Upper lobe of right lung (tissue), 1 donor: ENCODE results near the gene DMWD. TPM values are rescaled to one million over a fixed set of nuclear protein-coding genes. Genes with fewer than 3 reads are reported as not detected.

Experiments
- ATAC-seq: fragments of 200-7000 bp; cut with Tn5 transposase; one replicate; pipeline ENCODE4 v1.9.1; 2020; ENCODE audit warnings: mild to moderate bottlenecking, moderate library complexity
- DNase-seq: peaks from one replicate; pipeline ENCODE4 v3.0.0-alpha.2; 2020
- H3K27ac ChIP-seq: fragments of 200-600 bp; one replicate; pipeline ENCODE4 v1.8.0; 2022
- H3K27me3 ChIP-seq: fragments of 200-600 bp; one replicate; pipeline ENCODE4 v1.8.0; 2022; ENCODE audit warnings: mild to moderate bottlenecking
- H3K36me3 ChIP-seq: fragments of 200-600 bp; one replicate; pipeline ENCODE4 v1.8.0; 2022
- H3K4me1 ChIP-seq: fragments of 200-600 bp; one replicate; pipeline ENCODE4 v1.8.0; 2022
- H3K4me3 ChIP-seq: fragments of 200-600 bp; one replicate; pipeline ENCODE4 v1.8.0; 2022; ENCODE audit warnings: mild to moderate bottlenecking
- H3K9me3 ChIP-seq: fragments of 200-600 bp; one replicate; pipeline ENCODE4 v1.8.0; 2022
- CTCF ChIP-seq: fragments of 200-600 bp; IDR thresholded peaks from one replicate; pipeline ENCODE4 v1.8.0; 2022; ENCODE audit warnings: antibody characterized with exemption
- intact Hi-C: fragments of 100-400 bp; cut with DNase I; formaldehyde crosslinking; loops from one replicate; pipeline ENCODE4 v1.11.0; 2022
- total RNA-seq: library from RNA; stranded (reverse); fragmentation: NEBNext Ultra II Directional; extraction: Animal tissue kit (Norgen Biotek cat#: 25700); gene quantifications from one replicate; pipeline ENCODE4 v1.2.1, GENCODE V29; 2021
- donor health status: DM: no; HTN: yes; CAD: no; lungs with severe emphysema.

DMWD gene
- total RNA-seq, 1 donor from 2014 or later: 58.7 TPM

DNA sequence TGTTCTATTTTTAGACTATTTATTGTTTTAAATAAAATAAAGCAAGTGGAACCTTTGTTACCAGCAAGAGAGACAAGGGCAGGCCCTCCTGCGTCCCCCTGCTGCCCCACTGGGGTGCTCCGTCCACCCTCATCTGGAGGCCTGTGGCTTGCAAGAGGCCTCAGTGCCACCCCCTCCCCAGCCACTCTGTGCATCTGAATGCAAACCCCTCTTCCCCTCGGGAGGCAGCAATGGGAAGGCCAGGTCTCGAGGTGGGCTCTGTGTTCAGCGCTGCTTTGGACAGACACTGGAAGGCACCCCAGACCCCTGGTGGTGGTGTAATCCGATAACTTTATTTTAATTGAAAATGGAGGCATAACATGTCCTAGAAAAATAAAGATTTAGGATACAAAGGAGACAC is 28.2 kb downstream of the DMWD start:
- intact Hi-C loops: no loop called here
- no peak for DNase-seq
- H3K27ac ChIP-seq: no peak overlapping the region

DNA sequence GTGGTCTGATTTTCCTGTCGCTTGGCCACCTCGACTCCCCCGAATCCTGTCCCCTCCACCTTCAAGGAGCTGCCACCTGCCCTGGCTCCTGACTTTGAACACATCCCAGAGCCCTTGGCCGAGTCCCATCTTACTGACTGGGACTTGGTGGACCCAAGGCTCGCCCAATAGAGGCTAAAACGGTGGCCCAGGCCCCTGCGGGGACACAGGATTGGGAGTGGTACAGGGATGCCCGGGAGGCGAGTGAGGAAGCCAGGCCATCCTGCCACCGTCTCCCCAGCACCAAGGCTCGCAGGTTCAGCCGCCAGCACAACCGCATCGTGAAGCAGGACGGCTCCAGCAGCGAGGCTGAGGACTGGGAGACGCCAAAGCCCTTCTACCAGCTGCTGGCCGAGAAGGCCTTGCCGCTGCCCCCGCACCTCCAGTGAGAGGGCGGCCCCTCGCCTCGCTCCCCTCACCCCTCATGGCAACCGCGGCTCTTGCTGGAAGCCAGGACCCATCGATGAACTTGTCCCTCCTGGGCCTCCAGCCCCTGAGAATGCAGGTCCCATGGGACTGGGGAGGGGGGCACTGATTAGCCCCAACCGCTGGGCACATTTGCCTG is 28.9 kb downstream of the DMWD start:
- peaks cover 24% of the 10 kb centered on the region for H3K4me1 ChIP-seq
- no peaks in the 10 kb centered on the region for H3K27me3 ChIP-seq
- TF ChIP-seq CTCF: no peak
- no peaks in the 10 kb centered on the region for H3K36me3 ChIP-seq
- H3K9me3 ChIP-seq: no peaks in the 10 kb centered on the region
- ATAC-seq (no peak), DNase-seq (no peak)
- H3K4me3 ChIP-seq: no peak overlapping the region
- H3K27ac ChIP-seq: no peak overlapping the region
- intact Hi-C loops: no loop called here

More for the DNA sequence above, 28.2 kb downstream of the DMWD start:
- ATAC-seq: no peak
- peaks cover 24% of the 10 kb centered on the region for H3K4me1 ChIP-seq
- H3K36me3 ChIP-seq: no peaks in the 10 kb centered on the region
- H3K4me3 ChIP-seq: no peak overlapping the region
- no peaks in the 10 kb centered on the region for H3K27me3 ChIP-seq
- no peaks in the 10 kb centered on the region for H3K9me3 ChIP-seq
- TF ChIP-seq CTCF: no peak

GRCh38 chr19:45762870-45763631 is 29.6 kb downstream of the DMWD start:
- intact Hi-C loops: no loop called here
- Histone ChIP-seq H3K36me3 (no peaks in the 10 kb centered on the region), H3K4me3 (no peak overlapping the region), H3K27me3 (no peaks in the 10 kb centered on the region), H3K4me1 (peaks cover 23% of the 10 kb centered on the region), H3K27ac (no peak overlapping the region), H3K9me3 (no peaks in the 10 kb centered on the region)
- TF ChIP-seq CTCF: no peak
- no peak for ATAC-seq
- DNase-seq: no peak

GRCh38 chr19:45761714-45762113 is 30.9 kb downstream of the DMWD start:
- Histone ChIP-seq H3K36me3 (no peaks in the 10 kb centered on the region), H3K9me3 (no peaks in the 10 kb centered on the region), H3K4me1 (peaks cover 15% of the 10 kb centered on the region), H3K27me3 (no peaks in the 10 kb centered on the region), H3K27ac (no peak overlapping the region), H3K4me3 (no peak overlapping the region)
- ATAC-seq: no peak
- no peak for TF ChIP-seq CTCF
- intact Hi-C loops: no loop called here
- DNase-seq: no peak

DNA sequence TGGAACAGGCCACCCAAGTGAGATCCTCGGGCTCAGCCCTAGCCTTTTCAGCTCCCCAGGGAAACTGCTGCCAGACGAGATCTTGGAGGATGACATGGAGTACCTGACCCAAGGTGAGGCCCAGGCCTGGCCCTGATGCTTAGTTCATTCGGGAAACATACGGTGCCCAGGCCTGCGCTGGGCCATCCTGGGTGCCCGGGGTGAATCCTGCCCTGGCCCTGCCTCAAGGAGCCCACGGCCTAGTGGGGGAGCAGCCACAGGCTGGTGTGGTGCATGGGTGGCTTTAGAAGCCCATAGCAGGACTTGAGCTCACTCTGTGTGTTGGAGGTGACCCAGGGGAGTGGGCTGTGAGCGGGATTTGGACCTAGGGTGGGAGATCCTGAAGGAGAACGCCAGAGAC is 33.7 kb downstream of the DMWD start:
- TF ChIP-seq CTCF: no peak
- intact Hi-C loops: no loop called here
- no peaks in the 10 kb centered on the region for H3K27me3 ChIP-seq
- DNase-seq (no peak), ATAC-seq (no peak)
- no peak overlapping the region for H3K4me3 ChIP-seq
- no peaks in the 10 kb centered on the region for H3K9me3 ChIP-seq
- no peaks in the 10 kb centered on the region for H3K36me3 ChIP-seq
- no peaks in the 10 kb centered on the region for H3K4me1 ChIP-seq
- no peak overlapping the region for H3K27ac ChIP-seq
